Sigmoid colon (tissue), 4 donors: Measurements from ENCODE around the gene RHOV.

Experiments used
- EP300 ChIP-seq, 4 donors: sonication (generic); formaldehyde crosslinking; IDR thresholded peaks; one replicate each; pipeline ENCODE4 v1.6.1; 2017; ENCODE audit warnings: antibody characterized with exemption in 4 of 4
- POLR2A ChIP-seq, 2 donors: fragments of 450-650 bp; IDR thresholded peaks; one replicate each; pipeline ENCODE4 v1.6.1; 2016; ENCODE audit warnings: antibody characterized with exemption in 2 of 2, mild to moderate bottlenecking in 2 of 2, moderate library complexity in 2 of 2
- POLR2AphosphoS5 ChIP-seq, 4 donors: sonication (generic); formaldehyde crosslinking; IDR thresholded peaks; one replicate each; pipeline ENCODE4 v1.6.1; 2017; ENCODE audit warnings: antibody characterized with exemption in 4 of 4
- TF ChIP-seq, protein P1 (sequence below), 4 experiments: fragments of 450-650 bp in 3 of 4; fragments of 200-600 bp in 1 of 4; IDR thresholded peaks; one replicate each; pipeline ENCODE4 v1.5.1; 2016 to 2019; ENCODE audit warnings: antibody characterized with exemption in 4 of 4, mild to moderate bottlenecking in 3 of 4, moderate library complexity in 2 of 4

- no peak for TF ChIP-seq POLR2A (IDR thresholded peaks at IDR 0.05)
- TF ChIP-seq, protein P1, sequence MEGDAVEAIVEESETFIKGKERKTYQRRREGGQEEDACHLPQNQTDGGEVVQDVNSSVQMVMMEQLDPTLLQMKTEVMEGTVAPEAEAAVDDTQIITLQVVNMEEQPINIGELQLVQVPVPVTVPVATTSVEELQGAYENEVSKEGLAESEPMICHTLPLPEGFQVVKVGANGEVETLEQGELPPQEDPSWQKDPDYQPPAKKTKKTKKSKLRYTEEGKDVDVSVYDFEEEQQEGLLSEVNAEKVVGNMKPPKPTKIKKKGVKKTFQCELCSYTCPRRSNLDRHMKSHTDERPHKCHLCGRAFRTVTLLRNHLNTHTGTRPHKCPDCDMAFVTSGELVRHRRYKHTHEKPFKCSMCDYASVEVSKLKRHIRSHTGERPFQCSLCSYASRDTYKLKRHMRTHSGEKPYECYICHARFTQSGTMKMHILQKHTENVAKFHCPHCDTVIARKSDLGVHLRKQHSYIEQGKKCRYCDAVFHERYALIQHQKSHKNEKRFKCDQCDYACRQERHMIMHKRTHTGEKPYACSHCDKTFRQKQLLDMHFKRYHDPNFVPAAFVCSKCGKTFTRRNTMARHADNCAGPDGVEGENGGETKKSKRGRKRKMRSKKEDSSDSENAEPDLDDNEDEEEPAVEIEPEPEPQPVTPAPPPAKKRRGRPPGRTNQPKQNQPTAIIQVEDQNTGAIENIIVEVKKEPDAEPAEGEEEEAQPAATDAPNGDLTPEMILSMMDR (IDR thresholded peaks at IDR 0.05), result no peak
- TF ChIP-seq EP300 (IDR thresholded peaks at IDR 0.05), result no peak
- no peak for TF ChIP-seq POLR2AphosphoS5 (IDR thresholded peaks at IDR 0.05)
Observed at GRCh38 chr15:40886586-40886985, 12.6 kb upstream of the RHOV start.
